Stimulated activated CD4-positive, alpha-beta T cell treated with anti-CD3 and anti-CD28 coated beads, TNF-alpha, amount 100 ng/mL, for 4 hours (primary cell): ENCODE results near the gene ERC2.

Experiments used
- DNase-seq, 3 experiments: peaks; one replicate each; pipeline ENCODE4 v3.0.0-alpha.2; 2020; ENCODE audit warnings: low read depth in 3 of 3

The ERC2 gene

DNA sequence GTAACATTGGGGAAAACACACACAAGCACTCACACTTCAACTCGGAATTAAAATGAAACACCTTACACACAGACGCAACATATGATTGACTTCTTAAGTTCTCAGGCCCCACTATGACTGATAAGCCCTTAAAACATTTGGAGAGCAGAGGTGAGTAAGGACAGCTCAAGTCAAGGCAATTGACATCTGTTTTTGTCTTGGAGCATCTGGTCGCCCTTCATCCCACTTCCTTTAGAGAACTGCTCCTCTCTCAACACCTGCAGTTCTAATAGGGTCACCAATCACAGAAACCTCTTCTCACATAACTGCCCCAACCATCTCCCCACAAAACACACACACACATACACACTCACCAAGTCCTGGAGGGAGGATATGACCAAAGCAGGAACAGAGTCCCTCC, 43.4 kb downstream of the ERC2 start:
- no peak for DNase-seq

DNA sequence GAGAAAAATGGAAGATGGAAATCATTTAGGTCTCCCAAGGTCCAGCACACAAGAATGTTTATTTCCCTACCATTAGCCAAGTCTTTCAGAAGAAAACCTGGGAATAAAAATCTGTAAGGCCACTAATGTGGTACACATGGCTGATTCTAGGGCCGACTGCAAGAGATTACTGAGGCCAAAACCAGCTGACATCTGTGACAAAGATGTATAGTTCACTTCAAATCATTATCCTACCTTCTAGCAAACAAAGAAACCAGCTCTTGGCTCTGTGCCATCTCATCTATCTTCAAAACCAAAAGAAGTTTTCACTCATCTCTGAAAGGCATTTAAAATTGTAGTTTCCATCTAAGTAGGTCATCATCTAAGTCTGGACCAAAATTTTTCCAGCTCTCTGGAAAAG, 43.9 kb downstream of the ERC2 start:
- no peak for DNase-seq

DNA sequence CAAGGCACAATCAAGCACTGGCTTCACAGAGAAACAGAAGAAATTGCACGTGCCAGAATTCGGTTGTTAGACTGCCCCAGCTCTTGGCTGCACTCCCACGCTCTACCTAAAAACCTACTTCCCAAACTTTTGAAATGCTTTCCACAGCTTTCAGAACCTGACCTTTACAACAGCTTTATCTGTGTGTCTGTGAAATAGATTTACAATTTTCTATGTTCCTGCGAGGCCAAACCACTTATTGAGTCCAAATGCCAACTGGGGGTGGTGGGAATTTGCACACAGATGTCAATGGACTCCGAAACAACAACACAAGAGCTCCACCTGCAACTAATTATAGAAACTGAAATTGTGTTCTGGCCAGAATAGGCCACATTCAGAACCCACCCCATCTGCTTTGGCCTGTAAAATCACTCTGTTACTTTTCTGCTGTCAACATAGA, 44.6 kb downstream of the ERC2 start:
- DNase-seq = no peak

DNA sequence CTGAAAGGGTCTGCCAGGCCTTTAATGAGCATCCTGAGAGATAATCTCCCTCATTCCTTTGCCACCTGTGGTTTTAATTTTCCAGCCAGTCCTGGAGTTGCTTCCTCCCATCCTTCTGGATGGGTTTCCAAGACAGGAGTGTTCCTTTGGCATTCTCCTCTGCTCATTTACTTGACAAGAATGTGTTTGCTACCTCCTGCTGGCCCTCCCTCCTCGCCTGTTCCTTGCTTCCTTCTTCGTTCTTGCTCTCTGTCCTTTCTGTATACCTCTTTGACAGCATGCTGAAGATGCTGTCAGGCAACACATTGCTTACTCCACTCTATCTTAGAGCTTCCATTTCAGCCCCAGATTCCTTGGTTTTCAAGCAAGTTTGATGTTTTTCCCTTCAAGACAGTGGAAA, 46.0 kb downstream of the ERC2 start:
- no peak for DNase-seq

DNA sequence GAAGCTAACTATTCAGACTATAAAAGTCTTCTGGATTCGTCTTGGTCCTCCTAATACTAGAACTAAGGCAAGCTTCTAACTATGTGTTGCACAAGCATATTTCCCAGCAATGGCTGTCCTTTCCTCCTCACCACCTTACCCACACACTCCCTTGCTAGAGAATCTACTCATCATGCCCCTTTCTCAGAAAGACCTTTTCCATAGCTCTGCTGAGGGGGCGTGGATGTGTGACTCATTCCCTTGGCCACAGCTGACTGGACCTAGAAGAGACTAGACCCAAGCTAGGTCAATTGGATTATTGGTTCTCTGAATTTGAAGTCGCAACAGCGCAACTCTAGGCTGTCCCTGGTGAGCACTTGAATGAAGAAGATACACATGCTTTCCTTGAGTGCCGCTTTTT, 47.1 kb downstream of the ERC2 start:
- no peak for DNase-seq

DNA sequence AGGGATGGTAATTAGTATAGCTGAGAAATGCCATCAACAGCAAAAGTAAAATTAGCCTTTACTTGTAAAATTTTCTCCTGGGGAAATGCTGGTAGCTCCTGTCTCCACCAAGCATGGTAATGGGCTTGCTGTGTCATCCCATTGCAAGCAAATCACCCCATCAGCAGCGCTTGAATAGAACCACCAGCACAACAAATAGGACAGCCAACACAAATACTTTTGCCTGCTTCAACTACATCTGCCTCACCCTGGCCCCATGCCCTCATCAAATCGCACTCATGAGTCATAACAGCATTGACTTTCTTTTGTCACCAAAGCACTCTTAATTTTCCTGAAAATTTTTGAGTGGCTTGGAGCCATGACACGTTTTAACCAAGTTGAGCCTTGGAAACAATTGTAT, 52.6 kb downstream of the ERC2 start:
- DNase-seq = no peak

DNA sequence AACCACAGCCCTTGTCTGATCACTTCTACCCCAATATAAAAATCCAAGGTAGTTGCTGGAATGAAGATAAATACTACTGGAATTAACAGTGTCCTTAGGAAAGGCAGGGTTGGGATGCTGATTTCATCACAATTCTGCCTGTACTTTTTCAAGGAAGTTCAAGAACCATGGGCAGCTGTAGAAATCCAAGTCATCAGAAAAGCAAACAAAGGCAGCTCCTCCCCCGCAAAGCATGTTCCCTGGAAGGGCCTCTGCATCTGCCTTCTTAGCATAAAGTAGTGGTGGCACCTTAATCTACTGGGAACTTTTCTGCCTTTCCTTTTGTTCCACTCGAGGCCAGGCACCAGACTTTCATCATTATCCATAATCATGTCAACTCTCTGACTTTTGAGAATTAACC, 54.4 kb downstream of the ERC2 start:
- DNase-seq = no peak

DNA sequence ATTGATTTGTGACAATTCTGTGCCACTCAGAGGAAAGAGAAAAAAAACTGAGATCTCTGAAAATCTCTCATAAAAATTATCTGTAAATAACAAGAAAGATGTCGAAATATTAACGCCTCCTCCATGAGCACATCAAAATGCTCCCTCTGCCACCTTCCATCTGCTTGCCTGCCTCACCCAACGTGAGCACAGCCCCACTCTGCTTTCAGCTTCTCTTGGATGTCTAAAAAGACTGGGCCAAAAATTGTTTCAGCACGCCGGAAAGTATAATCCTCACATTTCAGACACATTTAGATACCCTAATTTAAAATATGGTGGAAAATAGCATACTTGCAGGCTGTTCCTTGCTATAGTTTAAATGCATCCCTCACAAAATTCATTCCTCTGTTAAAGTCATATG, 57.1 kb downstream of the ERC2 start:
- DNase-seq = no peak

DNA sequence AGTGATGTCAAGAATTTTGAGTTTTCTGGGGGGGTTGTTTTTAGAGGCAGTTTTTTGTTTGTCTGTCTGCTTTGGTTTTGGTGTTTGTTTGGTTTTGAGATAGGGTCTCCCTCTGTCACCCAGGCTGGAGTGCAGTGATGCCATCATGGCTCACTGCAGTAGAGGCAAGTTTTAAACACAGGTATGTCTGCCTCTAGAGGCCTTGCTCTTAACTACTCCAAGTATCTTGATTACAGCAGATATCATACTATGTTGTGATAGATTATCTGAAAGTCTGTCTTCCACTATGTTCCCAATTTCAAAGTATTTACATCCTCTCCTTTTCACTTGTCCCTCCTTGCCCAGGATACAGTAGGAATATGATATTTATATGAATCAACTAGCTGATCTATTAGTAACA, 57.7 kb downstream of the ERC2 start:
- no peak for DNase-seq

DNA sequence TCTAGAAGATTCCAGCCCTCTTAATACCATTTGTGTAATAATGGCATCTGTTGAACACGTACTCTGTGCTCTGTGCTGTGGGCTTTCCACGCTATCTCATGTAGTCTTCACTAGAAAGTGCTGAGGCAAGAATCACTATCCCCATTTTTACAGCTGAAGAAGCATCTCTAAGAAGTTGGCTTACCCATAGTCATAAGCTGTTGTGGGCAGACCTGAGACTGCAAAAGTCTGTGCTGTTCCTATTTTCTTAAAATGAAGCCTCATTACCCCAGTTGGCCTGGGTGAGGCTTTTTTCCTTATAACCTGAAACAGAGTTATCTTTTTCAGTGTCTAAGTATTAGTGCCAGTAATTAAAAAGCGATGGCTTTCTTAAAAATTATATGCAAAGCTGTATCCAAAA, 58.5 kb downstream of the ERC2 start:
- DNase-seq = no peak

DNA sequence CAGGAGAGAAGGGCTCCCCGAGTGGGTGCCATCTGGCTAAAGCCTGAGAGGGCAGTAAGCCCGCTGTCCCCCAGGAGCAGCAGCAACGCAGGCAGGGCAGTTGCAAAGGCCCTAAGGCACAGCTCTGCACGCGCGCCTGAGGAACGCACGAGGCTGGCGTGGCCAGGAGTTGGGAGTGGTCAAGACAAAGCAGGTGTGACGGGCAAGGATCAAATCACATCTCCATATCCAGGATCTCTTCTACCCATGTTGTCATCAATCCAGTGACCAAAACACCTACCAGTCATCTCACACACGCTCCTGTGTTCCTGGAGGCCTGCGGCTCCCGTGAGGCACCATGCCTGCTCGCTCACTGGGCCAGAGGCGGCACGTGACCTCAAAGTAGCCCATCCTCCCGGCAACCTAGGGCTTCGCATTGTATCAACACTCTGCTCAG, 59.5 kb downstream of the ERC2 start:
- DNase-seq = no peak

DNA sequence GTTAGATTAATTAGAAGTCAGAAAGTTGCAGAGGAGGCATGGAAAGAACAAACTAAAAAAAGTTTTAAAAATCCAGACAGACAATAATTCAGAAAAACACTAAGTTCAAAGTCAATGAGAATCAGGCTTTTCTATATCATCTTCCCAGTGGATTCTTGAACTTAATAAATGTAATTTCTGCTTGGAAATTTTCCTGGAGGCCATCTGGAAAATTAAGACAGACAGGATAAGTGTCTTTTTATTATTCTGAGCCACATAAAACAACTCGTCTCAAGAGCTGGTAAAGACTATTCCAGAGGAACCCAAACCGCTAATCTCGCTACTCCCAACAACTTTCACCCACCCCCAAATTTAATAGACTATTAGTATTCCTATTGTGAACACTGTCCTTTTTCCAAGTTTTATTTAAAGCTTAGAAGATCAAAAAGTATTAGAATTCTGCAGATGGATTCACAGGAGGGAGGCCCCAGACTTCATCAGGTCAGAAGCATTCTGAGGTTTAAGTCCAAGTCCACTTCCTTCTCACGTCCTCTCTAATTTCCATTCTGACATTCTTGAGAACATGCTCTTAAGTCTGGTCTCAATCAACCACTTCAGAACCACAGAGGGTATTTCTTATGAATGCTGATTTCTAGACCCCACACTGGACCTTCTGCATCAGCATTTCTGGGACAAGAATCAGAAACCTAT, 61.3 kb downstream of the ERC2 start:
- DNase-seq = no peak

DNA sequence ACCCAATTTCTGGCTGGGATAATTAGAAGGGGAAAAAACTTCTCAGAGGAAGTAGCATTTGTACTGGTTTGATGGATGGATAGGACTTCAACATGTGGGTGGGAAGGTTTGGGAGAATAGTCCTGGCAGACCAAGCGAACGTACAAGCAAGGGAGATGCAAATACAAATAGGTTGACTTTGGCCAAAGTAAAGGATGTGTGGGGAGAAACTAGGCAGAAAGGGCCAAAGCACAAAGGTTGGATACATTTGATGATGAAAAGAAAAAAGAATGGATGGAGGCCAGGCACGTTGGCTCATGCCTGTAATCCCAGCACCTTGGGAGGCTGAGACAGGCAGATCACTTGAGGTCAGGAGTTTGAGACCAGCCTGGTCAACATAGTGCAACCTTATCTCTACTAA, 63.4 kb downstream of the ERC2 start:
- DNase-seq = no peak

DNA sequence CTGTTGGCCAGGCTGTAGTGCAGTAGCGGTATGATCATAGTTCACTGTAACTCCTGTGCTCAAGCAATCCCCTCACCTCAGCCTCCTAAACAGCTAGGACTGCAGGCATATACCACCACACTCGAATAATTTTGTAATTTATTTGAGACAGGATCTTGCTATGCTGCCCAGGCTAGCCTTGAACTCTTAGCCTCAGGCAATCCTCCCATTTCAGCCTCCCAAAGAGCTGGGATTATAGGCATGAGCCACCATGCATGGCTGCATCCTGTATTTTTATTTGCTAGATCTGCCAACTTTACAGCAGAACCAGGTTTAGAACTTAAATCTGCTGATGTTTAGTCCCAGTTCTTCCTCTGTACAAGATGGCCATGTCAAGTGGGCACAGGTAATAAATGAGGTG, 69.6 kb downstream of the ERC2 start:
- no peak for DNase-seq

DNA sequence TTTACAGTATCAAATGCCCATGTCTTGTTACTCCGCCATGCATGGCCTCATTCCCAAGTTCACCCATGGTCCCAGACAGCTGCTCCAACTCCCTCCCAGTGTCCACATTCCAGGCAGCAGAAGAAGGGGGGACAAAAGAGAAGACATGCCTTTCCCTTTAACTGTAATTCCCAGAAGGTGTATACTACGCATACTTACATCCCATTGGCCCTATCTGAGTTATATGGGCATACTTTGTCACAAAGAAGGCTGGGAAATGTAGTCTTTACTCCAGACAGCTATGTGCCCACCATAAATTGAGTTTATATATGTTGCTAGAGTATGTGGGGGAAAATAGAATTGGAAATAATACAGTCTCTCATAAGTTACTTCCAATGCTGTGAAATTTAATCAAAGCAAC, 70.5 kb downstream of the ERC2 start:
- no peak for DNase-seq

DNA sequence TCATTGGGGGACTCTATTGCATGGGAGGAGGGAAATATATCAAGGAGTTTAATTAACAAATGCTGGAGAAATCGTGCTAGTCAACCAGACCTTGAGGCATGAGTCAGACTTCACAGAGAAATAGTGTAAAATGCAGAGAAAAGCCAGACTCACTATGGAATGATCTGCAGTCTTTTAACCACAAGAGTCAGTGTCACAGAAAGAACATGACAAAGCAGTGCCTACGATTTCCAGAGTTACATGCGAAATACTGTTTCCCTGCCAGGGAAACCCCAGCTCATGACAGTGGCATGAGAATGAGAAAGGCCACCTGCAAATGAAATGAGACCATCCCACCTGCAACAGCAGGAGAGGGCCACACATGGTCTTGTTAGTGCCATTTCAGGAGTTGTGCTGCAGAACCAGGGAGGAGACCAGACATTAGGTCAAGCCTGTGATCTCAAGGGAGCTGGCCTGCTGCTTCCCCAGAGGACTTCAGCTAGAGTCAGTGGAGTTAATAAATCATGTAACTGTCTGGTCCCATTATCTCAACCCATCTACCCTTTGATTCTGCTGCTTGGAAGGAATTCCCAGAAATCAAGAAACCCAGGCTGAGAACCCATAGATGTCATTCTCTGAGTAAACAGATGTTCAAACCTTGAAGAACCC, 79.0 kb downstream of the ERC2 start:
- no peak for DNase-seq

DNA sequence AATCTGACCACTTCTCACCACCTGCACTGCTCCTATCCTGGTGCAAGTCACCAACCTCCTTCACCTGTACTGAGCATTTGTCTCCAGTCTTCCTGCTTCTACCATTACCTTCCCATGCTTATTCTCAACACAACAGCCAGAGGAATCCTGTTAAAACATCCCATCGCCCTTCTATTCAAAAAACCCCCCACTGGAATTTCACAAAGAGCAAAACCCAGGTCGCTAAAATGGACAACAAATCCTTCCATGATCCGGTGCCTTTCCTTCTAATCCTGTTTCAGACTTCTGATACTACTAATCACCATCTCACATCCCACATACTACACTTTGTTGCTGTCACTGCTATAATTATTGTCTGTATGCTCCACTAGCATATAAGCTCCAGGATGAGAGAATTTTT, 85.2 kb downstream of the ERC2 start:
- DNase-seq = no peak

DNA sequence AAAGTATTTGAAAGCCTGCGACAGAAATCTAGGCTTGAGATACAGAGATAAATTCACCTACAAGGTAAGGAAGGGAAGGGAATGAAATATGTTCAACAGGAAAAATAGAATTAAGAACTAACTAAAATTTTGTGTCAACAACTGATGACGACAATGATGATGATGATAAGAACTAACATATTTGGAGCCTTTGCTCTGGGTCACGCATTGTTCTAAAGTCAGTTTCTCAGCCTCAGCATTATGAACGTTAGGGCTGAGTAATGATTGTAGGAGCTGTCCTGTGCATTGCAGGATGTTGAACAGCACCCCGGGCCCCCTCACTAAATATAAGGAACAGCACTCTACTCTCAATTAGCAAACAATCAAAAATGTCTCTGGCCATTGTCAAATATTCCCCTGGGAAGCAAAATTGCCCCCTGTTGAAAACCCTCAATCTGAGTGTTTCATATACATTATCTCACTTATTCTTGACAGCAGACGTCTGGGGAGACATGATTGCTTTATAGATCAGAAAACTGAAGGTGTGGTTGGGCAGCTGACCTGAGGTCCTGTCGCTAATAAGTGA, 88.5 kb downstream of the ERC2 start:
- no peak for DNase-seq

DNA sequence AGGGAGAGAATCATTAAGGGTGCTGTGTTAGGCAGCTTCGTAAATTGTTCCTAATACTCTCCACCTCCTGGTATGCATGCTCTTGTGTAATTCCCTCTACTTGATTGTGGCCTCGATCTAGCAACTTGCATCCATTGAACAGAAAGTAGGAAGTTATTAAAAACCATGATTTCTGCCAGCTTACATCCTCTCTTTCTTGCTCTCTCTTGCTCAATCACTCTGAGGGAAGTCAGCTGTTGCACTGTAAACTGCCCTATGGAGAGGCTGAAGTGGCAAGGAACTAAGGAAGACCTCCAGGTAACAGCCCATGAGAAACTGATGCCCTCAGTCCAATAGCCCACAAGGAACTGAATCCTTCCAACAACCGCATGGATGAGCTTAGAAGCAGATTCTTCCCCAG, 92.6 kb downstream of the ERC2 start:
- DNase-seq = no peak

DNA sequence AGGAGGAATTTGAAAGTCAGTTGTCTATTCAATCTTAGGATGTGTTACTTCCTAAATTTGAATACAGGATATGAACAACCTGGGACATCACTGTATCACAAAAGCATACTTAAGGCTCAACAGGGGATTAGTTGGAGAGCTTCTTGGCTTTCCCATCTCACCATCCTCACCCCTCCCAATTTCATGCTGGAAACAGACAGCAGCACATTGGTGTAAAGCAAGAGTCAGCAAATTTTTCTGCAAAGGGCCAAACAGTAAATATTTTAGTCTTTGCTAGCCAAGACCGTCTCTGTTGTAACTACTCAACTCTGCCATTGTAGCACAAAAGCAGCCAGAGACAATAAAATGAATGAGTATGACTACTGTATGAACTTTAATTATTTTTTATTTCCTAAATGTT, 94.9 kb downstream of the ERC2 start:
- DNase-seq = no peak

DNA sequence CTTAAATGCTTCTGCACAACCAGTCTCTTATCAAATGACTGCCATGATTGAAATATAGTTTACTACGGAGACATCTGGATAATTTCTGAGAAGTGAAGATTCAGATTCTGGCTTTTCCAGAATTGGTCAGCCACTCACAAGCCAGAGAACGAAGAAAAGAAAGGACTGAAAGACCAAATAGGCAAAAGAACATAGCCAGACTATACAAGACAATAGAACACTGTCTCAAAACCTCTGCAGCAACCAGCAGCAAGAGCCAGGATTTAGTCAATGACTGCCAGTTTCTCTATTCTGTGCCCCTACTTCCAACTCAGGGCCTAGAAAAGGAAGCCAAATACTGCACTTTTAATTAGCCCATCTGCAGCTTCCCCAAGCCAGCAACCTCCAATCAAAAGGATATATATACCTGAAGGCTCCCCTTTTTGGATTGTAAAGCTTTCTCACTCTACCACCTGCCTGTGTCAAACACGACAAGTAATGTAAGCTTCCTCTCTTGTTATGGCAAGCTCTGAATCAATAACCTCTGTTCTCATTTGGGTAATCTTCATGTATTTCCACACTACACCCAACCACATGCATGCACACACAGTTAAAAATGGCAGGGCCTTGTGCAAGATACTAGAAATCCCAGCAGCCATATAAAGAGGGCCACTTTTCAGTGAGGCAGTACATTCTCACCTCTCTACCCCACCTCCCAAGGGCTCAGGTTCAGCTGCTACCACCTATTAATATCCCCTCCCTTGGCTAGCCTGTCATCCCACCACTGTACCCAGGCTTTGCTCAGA, 97.1 kb downstream of the ERC2 start:
- DNase-seq = no peak

DNA sequence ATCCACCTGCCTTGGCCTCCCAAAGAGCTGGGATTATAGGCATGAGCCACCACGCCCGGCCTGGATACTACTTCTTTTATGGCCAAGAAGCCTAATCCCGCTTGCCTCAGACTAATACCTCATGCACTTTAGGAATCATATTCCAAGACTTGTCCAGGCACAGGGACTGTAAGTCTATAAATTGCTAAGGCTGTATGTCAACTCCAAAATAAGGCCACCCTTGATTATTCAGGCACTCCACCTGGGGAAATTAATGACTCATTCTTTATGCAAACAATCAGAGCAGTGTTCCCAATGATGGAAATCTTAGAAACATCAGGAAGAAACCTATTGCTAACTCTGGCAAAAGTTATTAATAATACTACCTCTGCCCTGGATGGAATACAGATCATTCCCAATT, 98.4 kb downstream of the ERC2 start:
- no peak for DNase-seq

DNA sequence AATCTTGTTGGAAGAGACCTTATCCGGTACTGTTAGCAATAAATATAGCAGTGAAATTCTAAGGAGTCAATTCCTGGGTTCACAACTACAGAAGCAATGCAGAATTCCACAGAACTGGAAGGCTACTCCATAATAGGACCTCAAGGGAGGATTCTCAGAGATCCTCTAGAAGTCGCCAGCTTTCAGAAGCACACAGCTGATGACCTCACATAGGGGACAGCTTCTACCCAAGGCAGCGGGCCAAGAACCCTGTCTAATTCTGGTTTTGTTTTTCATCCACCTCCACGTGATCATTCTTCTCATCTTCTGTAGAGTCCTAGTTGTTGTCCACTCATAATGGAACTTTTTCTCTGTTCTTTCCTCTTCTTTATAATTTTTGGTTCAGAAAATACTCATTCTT, 99.4 kb downstream of the ERC2 start:
- DNase-seq = no peak
